Astrocyte (in vitro differentiated cells and primary cell): Measurements from ENCODE around the gene DHX58. TPM values are rescaled to one million over a fixed set of nuclear protein-coding genes. Genes with fewer than 3 reads are reported as not detected.

Experiments
- DNase-seq: peaks from one replicate; pipeline ENCODE4 v3.0.0-alpha.2; 2010; ENCODE audit warnings: low read depth
- FAIRE-seq: peaks from 2 replicates; lab custom pipeline; 2011; peaks lifted over from hg19 to GRCh38; lab: Jason Lieb, UNC
- H2AFZ ChIP-seq: 2 replicates; pipeline ENCODE4 v1.6.0; 2012; ENCODE audit warnings: low read depth, low read length, inconsistent platforms
- H3K27ac ChIP-seq: 2 replicates; pipeline ENCODE4 v1.5.1; 2011; ENCODE audit warnings: low read depth, low read length, inconsistent platforms
- H3K27me3 ChIP-seq: 2 replicates; pipeline ENCODE4 v1.6.0; 2011; ENCODE audit warnings: low read length, inconsistent platforms; ENCODE audit not compliant: insufficient read depth
- H3K36me3 ChIP-seq: 2 replicates; pipeline ENCODE4 v1.5.1; 2011; ENCODE audit warnings: low read length, inconsistent platforms; ENCODE audit not compliant: insufficient read depth
- H3K4me1 ChIP-seq: 2 replicates; pipeline ENCODE4 v1.5.1; 2011; ENCODE audit warnings: low read length, inconsistent platforms; ENCODE audit not compliant: insufficient read depth
- H3K4me2 ChIP-seq: 2 replicates; pipeline ENCODE4 v1.6.0; 2012; ENCODE audit warnings: low read length, inconsistent platforms
- H3K4me3 ChIP-seq: 2 replicates; pipeline ENCODE4 v1.5.1; 2011; ENCODE audit warnings: low read depth, mild to moderate bottlenecking, low read length, inconsistent platforms; ENCODE audit not compliant: insufficient read depth
- H3K79me2 ChIP-seq: 2 replicates; pipeline ENCODE4 v1.6.0; 2012; ENCODE audit warnings: mild to moderate bottlenecking, low read length, inconsistent platforms; ENCODE audit not compliant: insufficient read depth
- H3K9ac ChIP-seq: 2 replicates; pipeline ENCODE4 v1.6.0; 2012; ENCODE audit warnings: mild to moderate bottlenecking, low read length, inconsistent platforms
- H3K9me3 ChIP-seq: 2 replicates; pipeline ENCODE4 v1.5.1; 2012; ENCODE audit warnings: low read depth, mild to moderate bottlenecking, low read length, inconsistent platforms; ENCODE audit not compliant: insufficient read depth
- H4K20me1 ChIP-seq: 2 replicates; pipeline ENCODE4 v1.6.0; 2012; ENCODE audit warnings: low read length, inconsistent platforms; ENCODE audit not compliant: insufficient read depth
- H3K27ac Mint-ChIP-seq: one replicate; pipeline ENCODE4 v1.8.0; 2021; ENCODE audit warnings: mild to moderate bottlenecking, mixed read lengths; ENCODE audit not compliant: unreplicated experiment
- H3K27me3 Mint-ChIP-seq: one replicate; pipeline ENCODE4 v1.8.0; 2021; ENCODE audit warnings: low read depth, mixed read lengths; ENCODE audit not compliant: unreplicated experiment
- H3K36me3 Mint-ChIP-seq: one replicate; pipeline ENCODE4 v1.8.0; 2021; ENCODE audit warnings: low read depth, mixed read lengths; ENCODE audit not compliant: unreplicated experiment
- H3K4me1 Mint-ChIP-seq: one replicate; pipeline ENCODE4 v1.8.0; 2021; ENCODE audit warnings: low read depth, mixed read lengths; ENCODE audit not compliant: unreplicated experiment
- H3K4me3 Mint-ChIP-seq: one replicate; pipeline ENCODE4 v1.8.0; 2021; ENCODE audit warnings: mild to moderate bottlenecking, moderate library complexity, mixed read lengths; ENCODE audit not compliant: unreplicated experiment
- H3K9me3 Mint-ChIP-seq: one replicate; pipeline ENCODE4 v1.8.0; 2021; ENCODE audit warnings: mild to moderate bottlenecking, mixed read lengths; ENCODE audit not compliant: unreplicated experiment
- EZH2 ChIP-seq: IDR thresholded peaks from 2 replicates; pipeline ENCODE4 v1.6.1; 2012; ENCODE audit warnings: mild to moderate bottlenecking, low read length, inconsistent platforms; ENCODE audit not compliant: insufficient read depth
- total RNA-seq: library from RNA; stranded (reverse); gene quantifications from 2 replicates; pipeline ENCODE4 v1.2.1, GENCODE V29; 2021
- TF ChIP-seq, protein P1 (sequence below): IDR thresholded peaks from 2 replicates; pipeline ENCODE4 v1.5.1; 2011; ENCODE audit warnings: low read depth, mild to moderate bottlenecking, inconsistent platforms, low read length, moderate library complexity; ENCODE audit not compliant: insufficient read depth

The DHX58 gene
- total RNA-seq, 1 donor from 2014 or later: 5.4 TPM

DNA sequence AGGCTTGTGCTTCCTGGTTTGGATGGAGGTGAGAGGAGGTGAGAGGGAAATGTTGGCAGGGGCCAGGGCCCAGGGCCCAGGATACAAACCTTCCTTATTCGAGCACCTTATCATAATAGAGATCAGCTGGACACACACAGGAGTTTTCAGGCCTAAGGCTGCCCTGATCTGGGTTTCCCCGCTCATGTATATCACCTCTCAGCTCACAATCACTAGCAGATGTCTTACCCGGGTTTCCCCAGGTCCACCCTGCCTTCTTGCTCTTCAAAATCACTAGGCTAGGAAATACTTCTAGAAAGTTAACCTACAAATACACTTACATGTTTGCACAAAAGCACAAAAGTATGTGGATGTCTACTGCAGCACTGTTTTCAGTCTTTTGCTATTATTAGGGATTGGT is 14.3 kb upstream of the DHX58 start:
- Histone ChIP-seq H3K27me3 (no peaks in the 10 kb centered on the region), H3K79me2 (peaks cover 31% of the 10 kb centered on the region), H3K27ac (no peak overlapping the region), H3K9ac (no peak overlapping the region), H3K36me3 (peaks cover 27% of the 10 kb centered on the region), H3K4me2 (no peak overlapping the region), H3K9me3 (no peaks in the 10 kb centered on the region), H2AFZ (no peak overlapping the region), H3K4me3 (no peak overlapping the region), H3K4me1 (peaks cover 5% of the 10 kb centered on the region), H4K20me1 (peaks cover 43% of the 10 kb centered on the region)
- Mint-ChIP-seq H3K27ac (no peak overlapping the region), H3K27me3 (no peaks in the 10 kb centered on the region), H3K36me3 (peaks cover 18% of the 10 kb centered on the region), H3K9me3 (no peaks in the 10 kb centered on the region), H3K4me3 (no peak overlapping the region), H3K4me1 (peaks cover 32% of the 10 kb centered on the region)
- DNase-seq: no peak
- TF ChIP-seq, protein P1, sequence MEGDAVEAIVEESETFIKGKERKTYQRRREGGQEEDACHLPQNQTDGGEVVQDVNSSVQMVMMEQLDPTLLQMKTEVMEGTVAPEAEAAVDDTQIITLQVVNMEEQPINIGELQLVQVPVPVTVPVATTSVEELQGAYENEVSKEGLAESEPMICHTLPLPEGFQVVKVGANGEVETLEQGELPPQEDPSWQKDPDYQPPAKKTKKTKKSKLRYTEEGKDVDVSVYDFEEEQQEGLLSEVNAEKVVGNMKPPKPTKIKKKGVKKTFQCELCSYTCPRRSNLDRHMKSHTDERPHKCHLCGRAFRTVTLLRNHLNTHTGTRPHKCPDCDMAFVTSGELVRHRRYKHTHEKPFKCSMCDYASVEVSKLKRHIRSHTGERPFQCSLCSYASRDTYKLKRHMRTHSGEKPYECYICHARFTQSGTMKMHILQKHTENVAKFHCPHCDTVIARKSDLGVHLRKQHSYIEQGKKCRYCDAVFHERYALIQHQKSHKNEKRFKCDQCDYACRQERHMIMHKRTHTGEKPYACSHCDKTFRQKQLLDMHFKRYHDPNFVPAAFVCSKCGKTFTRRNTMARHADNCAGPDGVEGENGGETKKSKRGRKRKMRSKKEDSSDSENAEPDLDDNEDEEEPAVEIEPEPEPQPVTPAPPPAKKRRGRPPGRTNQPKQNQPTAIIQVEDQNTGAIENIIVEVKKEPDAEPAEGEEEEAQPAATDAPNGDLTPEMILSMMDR: no peak
- TF ChIP-seq EZH2: no peak
- FAIRE-seq: no peak

DNA sequence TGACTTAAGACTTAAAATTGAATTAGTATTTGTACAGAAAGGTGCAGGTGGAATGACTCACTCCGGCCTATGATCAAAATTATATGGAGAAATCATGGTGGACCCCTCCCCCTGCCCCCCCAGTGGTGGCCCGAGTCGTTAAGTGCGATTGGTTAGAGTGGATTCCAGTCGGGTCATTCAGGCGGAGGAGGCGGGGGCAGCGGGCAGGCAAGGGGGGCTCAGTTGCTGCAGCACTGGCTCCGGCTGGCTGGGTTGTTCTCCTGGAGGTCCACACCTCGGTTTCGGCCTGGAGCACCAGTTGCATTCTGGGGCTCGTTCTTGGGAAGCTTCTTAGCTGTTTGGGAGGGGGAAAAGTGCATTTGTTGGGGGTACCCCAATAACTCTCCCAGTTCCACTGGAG is 13.1 kb upstream of the DHX58 start:
- Mint-ChIP-seq H3K27me3 (no peaks in the 10 kb centered on the region), H3K27ac (no peak overlapping the region), H3K36me3 (peaks cover 16% of the 10 kb centered on the region), H3K9me3 (no peaks in the 10 kb centered on the region), H3K4me3 (no peak overlapping the region), H3K4me1 (peaks cover 20% of the 10 kb centered on the region)
- Histone ChIP-seq H3K27me3 (no peaks in the 10 kb centered on the region), H4K20me1 (peaks cover 31% of the 10 kb centered on the region), H3K27ac (no peak overlapping the region), H3K4me1 (peaks cover under 1% of the 10 kb centered on the region), H3K9ac (no peak overlapping the region), H2AFZ (no peak overlapping the region), H3K4me3 (no peak overlapping the region), H3K9me3 (no peaks in the 10 kb centered on the region), H3K79me2 (peaks cover 18% of the 10 kb centered on the region), H3K36me3 (peaks cover 27% of the 10 kb centered on the region), H3K4me2 (no peak overlapping the region)
- TF ChIP-seq, protein P1: no peak
- no peak for TF ChIP-seq EZH2
- DNase-seq: no peak
- no peak for FAIRE-seq

DNA sequence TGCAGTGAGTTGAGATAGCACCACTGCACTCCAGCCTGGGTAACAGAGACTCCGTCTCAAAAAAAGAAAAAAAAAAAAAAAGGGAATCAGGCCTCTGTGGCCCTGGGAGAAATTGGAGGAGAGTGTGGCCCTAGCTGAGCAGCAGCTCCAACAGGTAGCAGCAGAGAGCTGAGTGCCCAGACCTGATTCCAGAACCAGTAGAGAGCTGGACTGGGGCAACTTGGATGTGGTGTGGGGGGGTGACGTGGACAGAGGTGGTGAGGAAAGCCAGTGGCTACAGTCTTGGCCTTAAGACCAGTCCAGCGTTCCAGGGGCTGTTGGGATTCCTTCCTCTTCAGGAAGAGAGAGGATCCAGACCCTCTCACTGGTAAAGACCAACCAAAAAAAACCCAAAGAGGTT is 11.7 kb upstream of the DHX58 start:
- Histone ChIP-seq H4K20me1 (peaks cover 18% of the 10 kb centered on the region), H3K79me2 (peaks cover 5% of the 10 kb centered on the region), H3K27me3 (no peaks in the 10 kb centered on the region), H3K4me2 (no peak overlapping the region), H3K9me3 (no peaks in the 10 kb centered on the region), H3K4me3 (no peak overlapping the region), H3K27ac (no peak overlapping the region), H3K36me3 (peaks cover 20% of the 10 kb centered on the region), H3K9ac (no peak overlapping the region), H2AFZ (no peak overlapping the region), H3K4me1 (peaks cover 4% of the 10 kb centered on the region)
- H3K27ac Mint-ChIP-seq: no peak overlapping the region
- DNase-seq (no peak), FAIRE-seq (no peak)
- TF ChIP-seq EZH2: no peak
- TF ChIP-seq, protein P1: no peak
- no peaks in the 10 kb centered on the region for H3K27me3 Mint-ChIP-seq
- no peaks in the 10 kb centered on the region for H3K9me3 Mint-ChIP-seq
- peaks cover 13% of the 10 kb centered on the region for H3K4me1 Mint-ChIP-seq
- no peak overlapping the region for H3K4me3 Mint-ChIP-seq
- H3K36me3 Mint-ChIP-seq: peaks cover 16% of the 10 kb centered on the region
